ENCODE data around the gene DNM3.

DNA sequence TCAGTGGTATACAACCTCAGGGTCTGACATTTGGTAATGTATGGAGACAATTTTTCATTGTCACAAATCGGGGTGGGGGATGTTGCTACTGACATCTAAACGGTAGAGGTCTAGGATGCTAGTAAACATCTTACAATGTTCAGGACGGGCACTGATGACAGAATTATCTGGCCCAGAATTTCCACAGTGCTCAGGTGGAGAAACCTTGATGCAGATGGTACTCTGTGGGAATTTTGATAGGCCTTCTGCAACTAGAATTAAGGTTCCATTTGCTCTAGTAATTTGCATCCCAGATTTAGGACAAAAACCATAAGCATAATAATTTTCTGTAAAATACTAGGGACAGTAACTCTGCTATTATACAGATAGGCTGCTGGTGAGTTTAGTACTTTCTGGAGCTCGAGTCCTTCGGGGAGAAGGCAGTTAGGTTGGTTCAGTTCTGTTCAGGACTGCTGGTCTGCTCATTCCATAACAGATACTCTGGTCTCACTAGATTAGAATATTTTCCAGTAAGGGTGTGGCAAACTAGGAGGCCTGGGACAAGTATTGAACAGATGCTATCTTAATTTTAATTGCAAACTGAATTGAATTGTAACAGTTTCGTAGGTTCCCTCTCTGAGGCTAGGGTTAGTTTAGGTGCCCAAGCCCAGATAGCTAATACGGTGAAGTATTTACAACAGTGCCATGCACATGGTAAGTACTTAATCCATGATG, 48.5 kb upstream of the DNM3 start:
- TF ChIP-seq CTCF (IDR thresholded peaks at IDR 0.05): no peak
- no peak for TF ChIP-seq POLR2A (IDR thresholded peaks at IDR 0.05)

Measured in adrenal gland (tissue), 5 donors.